HG03575 (cell line): ENCODE results near the gene TBC1D22B.

Source experiments
- ATAC-seq: cut with Tn5 transposase; IDR thresholded peaks from one replicate; pipeline ENCODE4 v1.9.1; 2021; ENCODE audit not compliant: unreplicated experiment, insufficient number of reproducible peaks, low FRiP score; ENCODE audit errors: extremely low read depth

The TBC1D22B gene

DNA sequence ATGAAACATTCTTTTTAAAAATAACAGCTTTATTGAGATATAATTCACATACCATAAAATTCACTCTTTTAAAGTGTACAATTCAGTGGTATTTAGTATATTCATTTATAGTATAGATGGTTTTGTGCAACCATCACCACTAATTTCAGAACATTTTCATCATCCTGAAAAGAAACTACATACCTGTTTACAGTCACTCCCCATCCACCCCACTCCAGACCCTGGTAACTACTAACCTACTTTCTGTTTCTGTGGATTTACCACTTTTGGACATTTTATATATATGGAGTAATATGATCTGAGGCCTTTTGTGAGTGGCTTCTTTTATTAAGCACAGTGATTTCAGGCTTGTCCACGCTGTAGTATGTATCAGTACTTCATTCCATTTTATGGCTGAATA lies 2.9 kb downstream of the TBC1D22B start:
- ATAC-seq: no peak

DNA sequence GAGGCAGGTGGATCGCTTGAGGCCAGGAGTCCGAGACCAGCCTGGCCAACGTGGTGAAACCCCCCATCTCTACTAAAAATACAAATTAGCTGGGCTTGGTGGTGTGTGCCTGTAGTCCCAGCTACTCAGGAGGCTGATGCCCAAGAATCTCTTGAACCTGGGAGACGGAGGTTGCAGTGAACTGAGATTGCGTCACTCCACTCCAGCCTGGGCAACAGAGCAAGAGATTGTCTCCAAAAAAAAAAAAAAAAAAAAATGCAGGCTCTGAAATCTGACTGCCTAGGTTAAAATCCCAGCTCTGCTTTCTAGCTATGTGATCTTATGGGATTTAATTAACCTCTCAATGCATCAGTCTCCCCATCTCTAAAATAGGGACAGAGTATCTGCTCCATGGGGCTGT lies 3.6 kb downstream of the TBC1D22B start:
- ATAC-seq: no peak

DNA sequence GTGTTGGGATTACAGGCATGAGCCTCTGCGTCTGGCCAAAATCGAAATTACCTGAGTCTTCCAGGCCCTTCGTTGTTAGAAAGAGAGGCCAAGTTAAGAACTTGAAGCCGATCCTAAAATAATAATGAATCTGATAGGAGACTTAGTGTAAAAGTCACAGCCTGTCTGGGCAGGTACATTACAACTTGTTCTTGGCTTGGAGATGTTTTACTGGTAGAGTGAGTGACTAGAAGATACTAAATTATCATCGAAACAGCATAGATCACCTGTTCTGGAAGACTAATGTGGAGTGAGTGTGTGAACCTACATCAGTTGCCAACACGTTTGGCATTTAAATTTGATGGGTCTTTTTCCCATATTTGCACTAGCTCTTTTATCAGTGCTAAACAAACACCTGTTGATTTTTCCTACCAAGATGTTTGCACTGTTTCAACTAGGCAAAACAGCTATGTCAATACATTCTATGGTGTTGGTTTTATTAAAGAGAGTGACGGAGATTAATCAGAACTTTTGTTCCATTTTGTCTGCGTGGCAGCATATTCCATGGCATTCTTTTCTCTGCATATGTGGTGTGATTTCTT lies 5.0 kb downstream of the TBC1D22B start:
- ATAC-seq: no peak

- ATAC-seq: no peak
Observed at GRCh38 chr6:37265001-37265400, 7.4 kb downstream of the TBC1D22B start.

- ATAC-seq: no peak
Observed at GRCh38 chr6:37265860-37266259, 8.3 kb downstream of the TBC1D22B start.

DNA sequence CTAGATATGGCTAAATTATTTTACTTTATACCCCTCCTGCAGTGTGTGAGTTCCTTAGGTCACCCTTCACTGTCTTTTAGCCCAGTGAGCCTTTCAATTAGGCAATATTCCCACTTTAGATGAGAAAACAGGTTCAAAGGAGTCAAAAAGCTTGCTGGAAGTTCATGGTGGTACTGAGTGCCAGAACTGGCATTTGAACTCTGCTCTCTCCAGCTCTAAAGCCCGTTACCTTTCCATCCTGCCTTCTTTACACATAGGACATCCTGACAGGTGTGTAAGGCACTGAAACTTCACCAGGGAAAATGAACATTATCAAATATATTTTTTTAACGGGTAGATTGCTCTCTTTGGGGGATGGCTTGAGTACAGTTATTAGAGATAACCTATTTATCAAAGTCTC lies 11.5 kb downstream of the TBC1D22B start:
- ATAC-seq: no peak

- ATAC-seq: no peak
Observed at GRCh38 chr6:37272834-37273566, 15.4 kb downstream of the TBC1D22B start.

DNA sequence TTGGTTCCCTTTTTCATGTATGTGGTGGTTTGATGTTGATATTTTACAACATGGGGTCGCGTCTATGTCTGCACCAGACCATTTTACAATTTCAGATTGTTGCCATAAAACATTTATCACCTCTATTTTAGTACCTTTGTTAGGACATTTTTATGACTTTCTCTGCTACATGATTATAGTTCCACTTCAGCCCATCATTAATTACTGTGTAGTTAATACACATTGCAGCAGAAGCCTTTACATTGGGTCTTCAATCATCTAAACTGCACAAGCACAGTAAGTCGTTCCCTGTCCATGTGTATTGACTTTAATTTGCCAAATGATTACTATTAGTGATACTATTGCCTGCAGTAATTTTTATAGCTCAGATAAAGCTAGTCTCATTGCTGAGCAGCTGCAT lies 16.1 kb downstream of the TBC1D22B start:
- no peak for ATAC-seq

GRCh38 chr6:37275350-37275749 lies 17.8 kb downstream of the TBC1D22B start:
- ATAC-seq: no peak

DNA sequence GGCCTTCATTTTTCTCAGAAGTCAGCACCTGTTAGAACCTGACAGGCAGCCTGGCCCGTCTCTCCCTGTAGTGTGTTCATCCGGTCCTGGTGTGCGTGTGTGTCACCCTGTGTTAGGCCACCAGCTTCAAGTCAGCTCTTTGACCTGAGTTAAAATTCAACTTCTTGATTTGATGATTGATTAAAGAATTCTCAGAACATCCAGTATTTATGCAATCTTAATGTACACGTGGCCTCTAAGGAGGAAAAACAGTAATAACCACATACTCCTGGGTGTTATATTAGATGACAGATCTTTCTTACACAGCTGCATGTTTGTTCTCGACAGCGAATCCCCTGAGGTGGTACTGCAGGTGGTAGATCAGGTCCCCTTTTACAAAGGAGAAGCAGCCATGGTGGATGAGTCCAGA lies 19.4 kb downstream of the TBC1D22B start:
- no peak for ATAC-seq

DNA sequence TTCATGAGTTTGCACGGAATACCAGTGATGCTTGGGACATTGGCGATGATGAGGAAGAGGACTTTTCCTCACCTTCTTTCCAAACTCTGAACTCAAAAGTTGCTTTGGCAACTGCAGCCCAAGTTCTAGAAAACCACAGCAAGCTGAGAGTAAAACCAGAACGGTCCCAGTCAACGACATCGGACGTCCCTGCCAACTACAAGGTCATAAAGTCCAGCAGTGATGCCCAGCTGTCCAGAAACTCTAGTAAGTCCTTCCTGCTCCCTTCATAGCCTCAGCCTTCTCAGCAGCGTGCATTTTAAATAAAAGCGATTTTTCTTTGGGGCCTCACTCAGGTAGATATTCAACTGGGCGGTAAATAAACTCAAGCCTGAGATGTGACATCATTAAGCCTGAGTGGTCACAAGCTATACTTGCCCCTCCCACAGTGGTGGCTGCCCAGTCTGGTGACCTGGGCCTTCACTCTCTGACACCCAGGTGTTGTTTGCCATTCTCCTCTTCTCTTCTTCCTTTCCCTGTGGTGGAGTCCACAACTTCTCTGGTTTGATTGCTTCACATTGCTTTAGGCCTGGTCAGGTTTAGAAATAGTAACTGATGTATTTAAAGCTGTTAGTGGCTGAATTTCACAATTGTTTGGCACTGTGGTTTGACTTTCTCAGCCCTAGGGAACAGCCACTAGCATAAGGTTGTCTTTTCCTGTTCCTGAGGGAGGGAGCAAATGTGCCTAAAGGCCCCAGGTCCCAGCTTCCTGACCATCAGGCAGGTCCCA lies 22.0 kb downstream of the TBC1D22B start:
- ATAC-seq: no peak

DNA sequence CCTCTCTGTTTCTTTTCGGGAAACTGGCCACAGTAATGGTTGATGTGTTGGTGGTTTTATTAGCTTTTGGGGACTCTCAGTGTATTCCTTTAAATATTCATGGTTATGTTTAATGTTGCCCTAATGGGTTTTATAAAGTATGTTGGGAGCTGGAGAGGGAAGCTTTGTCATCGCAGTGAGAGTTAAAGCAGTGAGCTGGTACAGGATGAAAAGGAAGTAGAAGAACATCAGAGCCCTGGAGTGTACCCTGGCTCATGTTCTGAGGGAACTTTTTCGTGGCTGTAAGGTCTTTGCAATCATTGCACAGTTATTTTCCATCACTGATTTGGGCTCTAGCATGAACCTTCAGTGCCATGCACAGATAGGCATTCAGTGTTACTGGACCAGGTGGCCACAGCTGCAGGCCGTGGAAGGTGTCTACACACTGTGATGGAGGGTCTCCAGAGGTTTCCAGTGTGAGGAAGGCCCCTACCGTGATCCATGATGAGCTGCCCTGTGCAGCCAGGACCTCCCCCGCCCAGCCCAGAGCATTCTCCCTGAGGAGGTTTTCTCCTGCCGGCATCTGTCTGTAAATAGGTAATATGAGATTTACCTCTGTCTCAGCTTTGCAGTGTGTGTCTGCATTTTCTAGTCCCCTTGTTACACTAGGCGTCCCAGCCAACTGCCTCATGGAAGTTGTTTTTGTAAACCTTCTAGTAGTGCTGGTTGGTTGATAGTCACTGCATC lies 22.8 kb downstream of the TBC1D22B start:
- no peak for ATAC-seq

GRCh38 chr6:37282371-37282770 lies 24.8 kb downstream of the TBC1D22B start:
- no peak for ATAC-seq

DNA sequence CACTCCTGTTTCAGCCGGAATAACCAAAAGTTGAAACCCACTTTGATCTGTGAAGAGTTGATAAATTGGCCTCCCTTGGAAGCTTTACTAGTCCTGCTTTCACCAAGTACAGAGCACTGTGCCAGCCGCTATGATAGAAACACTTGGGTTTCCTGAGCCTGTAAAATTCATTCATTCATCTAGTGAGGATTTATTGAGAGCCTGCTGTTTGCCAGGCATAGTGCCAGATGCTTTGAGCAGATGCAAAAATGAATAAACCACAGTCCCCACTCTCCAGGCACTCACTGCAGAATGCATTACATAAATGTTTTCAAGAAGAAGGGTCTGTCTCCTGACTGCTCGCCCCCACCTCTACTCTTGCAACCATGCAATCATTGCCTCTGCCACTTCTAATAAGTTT lies 25.7 kb downstream of the TBC1D22B start:
- ATAC-seq: no peak

DNA sequence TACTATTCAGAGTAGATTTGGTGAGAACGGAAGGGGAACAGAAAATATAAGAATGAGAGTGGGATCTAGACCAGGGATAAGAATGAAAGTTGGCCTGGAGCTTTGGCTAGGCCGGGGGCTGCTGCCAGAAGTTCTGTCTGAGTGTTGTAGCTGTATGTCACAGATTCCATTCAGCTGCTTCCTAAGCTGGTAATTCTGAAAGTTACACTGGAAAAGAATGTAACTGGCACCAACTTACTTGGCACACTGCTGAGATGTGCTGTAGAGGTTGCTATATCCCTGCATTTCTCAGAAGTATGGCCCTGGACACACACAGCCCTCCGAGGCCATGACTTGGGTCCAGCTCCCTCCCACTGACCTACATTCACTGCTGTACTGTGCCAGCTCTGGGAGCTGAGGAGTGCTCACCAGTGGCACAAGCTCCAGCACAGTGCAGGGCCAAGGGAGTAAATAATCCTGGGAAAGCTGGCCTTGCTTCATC lies 26.1 kb downstream of the TBC1D22B start:
- no peak for ATAC-seq

DNA sequence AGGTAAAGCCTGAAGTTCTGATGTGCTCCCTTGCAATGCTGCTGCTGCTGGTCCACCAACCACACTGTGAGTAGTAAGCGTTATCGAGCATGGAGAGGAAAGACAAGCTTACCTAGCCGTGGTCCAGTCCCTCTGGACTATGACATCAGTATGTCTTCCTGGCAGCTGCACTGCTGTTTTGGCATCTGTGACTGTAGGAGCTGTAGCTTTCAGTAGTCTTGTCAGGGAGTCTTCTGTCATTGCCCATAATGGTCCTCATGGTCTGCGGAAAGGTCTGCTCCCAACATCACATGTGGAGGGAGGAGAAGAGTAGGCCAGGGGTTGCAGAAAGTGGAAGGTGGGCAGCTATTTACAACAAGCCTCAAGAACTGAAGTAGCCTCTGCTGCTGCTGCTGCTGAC lies 27.2 kb downstream of the TBC1D22B start:
- ATAC-seq: no peak

- ATAC-seq: no peak
Observed at GRCh38 chr6:37285861-37286311, 28.3 kb downstream of the TBC1D22B start.

DNA sequence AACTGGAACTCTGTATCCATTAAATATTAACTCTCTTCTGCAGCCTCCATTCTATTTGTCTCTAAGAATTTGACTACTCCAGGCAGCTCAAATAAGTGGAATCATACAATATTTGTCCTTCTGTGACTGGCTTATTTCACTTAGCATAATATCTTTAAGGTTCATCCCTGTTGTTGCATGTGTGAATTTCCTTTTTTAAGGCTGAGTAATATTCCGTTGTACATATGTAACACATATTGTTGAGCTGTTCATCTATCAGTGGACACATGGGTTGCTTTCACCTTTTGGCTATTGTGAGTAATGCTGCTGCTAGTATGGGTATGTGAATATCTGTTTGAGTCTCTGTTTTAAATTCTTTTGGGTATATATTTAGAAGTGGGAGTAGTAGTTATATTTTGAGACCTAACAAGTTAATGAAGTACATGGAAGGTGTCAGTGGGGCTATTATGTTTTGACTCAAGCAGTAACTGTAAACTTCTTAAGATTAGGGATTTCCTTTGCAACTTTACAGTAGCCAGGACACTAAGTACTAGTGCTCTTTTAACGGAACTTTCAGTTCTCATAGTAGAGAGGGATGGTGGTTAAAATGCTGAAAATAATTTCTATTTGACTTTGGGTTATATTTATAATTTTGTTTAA lies 30.1 kb downstream of the TBC1D22B start:
- ATAC-seq: no peak

- no peak for ATAC-seq
Observed at GRCh38 chr6:37288247-37288646, 30.7 kb downstream of the TBC1D22B start.
